Hepatocyte (in vitro differentiated cells): ENCODE results near the gene SND1. TPM values are rescaled to one million over a fixed set of nuclear protein-coding genes. Genes with fewer than 3 reads are reported as not detected.

Source experiments
- DNase-seq: peaks from one replicate; pipeline ENCODE4 v3.0.0-alpha.2; 2016; ENCODE audit warnings: low spot score
- H2AFZ ChIP-seq: fragments of 200-600 bp; sonication (generic); 2 replicates; pipeline ENCODE4 v1.6.0; 2016; ENCODE audit warnings: antibody characterized with exemption, mild to moderate bottlenecking
- H3K27ac ChIP-seq: fragments of 200-600 bp; sonication (generic); 2 replicates; pipeline ENCODE4 v1.5.1; 2016; ENCODE audit warnings: mild to moderate bottlenecking
- H3K27me3 ChIP-seq: fragments of 200-600 bp; sonication (generic); 2 replicates; pipeline ENCODE4 v1.6.1; 2016
- H3K36me3 ChIP-seq: fragments of 200-600 bp; sonication (generic); replicated peaks from 2 replicates; pipeline ENCODE4 v1.5.1; 2016; ENCODE audit warnings: low read depth; ENCODE audit not compliant: insufficient read depth
- H3K4me1 ChIP-seq: fragments of 200-600 bp; sonication (generic); 2 replicates; pipeline ENCODE4 v1.5.1; 2016; ENCODE audit warnings: mild to moderate bottlenecking, moderate library complexity; ENCODE audit not compliant: insufficient read depth
- H3K4me2 ChIP-seq: fragments of 200-600 bp; sonication (generic); 2 replicates; pipeline ENCODE4 v1.6.0; 2016
- H3K4me3 ChIP-seq: fragments of 200-600 bp; sonication (generic); 2 replicates; pipeline ENCODE4 v1.5.1; 2016; ENCODE audit warnings: mild to moderate bottlenecking
- H3K79me2 ChIP-seq: fragments of 200-600 bp; sonication (generic); 2 replicates; pipeline ENCODE4 v1.6.0; 2017; ENCODE audit warnings: mild to moderate bottlenecking
- H3K9me2 ChIP-seq: fragments of 200-600 bp; sonication (generic); replicated peaks from 2 replicates; pipeline ENCODE4 v1.6.0; 2017; ENCODE audit warnings: mild to moderate bottlenecking; ENCODE audit not compliant: insufficient read depth
- H3K9me3 ChIP-seq: fragments of 200-600 bp; sonication (generic); 2 replicates; pipeline ENCODE4 v1.5.1; 2016; ENCODE audit warnings: low read depth, mild to moderate bottlenecking
- H4K20me1 ChIP-seq: fragments of 200-600 bp; sonication (generic); 2 replicates; pipeline ENCODE4 v1.6.0; 2016; ENCODE audit warnings: mild to moderate bottlenecking; ENCODE audit not compliant: insufficient read depth, poor library complexity, severe bottlenecking
- CTCF ChIP-seq: fragments of 200-600 bp; sonication (generic); IDR thresholded peaks from 2 replicates; pipeline ENCODE4 v1.5.1; 2016; ENCODE audit warnings: antibody characterized with exemption, mild to moderate bottlenecking; ENCODE audit not compliant: poor library complexity
- EZH2 ChIP-seq: fragments of 200-600 bp; sonication (generic); IDR thresholded peaks from 2 replicates; pipeline ENCODE4 v1.6.1; 2016; ENCODE audit warnings: antibody characterized with exemption, mild to moderate bottlenecking, borderline replicate concordance
- EZH2phosphoT487 ChIP-seq: fragments of 200-600 bp; sonication (generic); IDR thresholded peaks from one replicate; pipeline ENCODE4 v1.6.1; 2018; ENCODE audit warnings: antibody characterized with exemption, mild to moderate bottlenecking, low read depth, moderate library complexity; ENCODE audit not compliant: unreplicated experiment, severe bottlenecking
- WGBS: methylation state at CpG from one replicate; pipeline ENCODE4 v1.1.6; 2016; ENCODE audit warnings: low lambda C conversion rate; ENCODE audit errors: missing lambda C conversion rate; 5-methylcytosine and 5-hydroxymethylcytosine counted together
- polyA plus RNA-seq: library from polyadenylated mRNA; unstranded; fragments of >200 nt; fragmentation: Nextera tagmentation; extraction: Ambion mirVana; gene quantifications from 2 replicates; pipeline ENCODE4 v1.2.1, GENCODE V29; 2016
- total RNA-seq: library from RNA; depleted of rRNA; stranded (reverse); fragments of >200 nt; gene quantifications from 2 replicates; pipeline ENCODE4 v1.2.3, GENCODE V29; 2014

The SND1 gene
- total and polyA plus RNA-seq, 2 experiments from 2014 or later: 141 to 200 TPM

- Histone ChIP-seq H3K9me2 (no peaks in the 10 kb centered on the region), H2AFZ (no peak overlapping the region), H3K4me1 (no peaks in the 10 kb centered on the region), H3K4me3 (no peak overlapping the region), H3K4me2 (no peak overlapping the region), H3K27ac (no peak overlapping the region), H3K27me3 (no peaks in the 10 kb centered on the region), H3K36me3 (no peaks in the 10 kb centered on the region), H4K20me1 (peaks cover 23% of the 10 kb centered on the region), H3K79me2 (peaks cover 86% of the 10 kb centered on the region), H3K9me3 (no peaks in the 10 kb centered on the region)
- no peak for DNase-seq
- no peak for TF ChIP-seq EZH2
- TF ChIP-seq EZH2phosphoT487: no peak
- no peak for TF ChIP-seq CTCF
- WGBS: 91% methylated on average over 6 of the region's 6 CpGs
Observed at GRCh38 chr7:127791446-127792189, 139.6 kb downstream of the SND1 start.

- H3K27me3 ChIP-seq: no peaks in the 10 kb centered on the region
- no peaks in the 10 kb centered on the region for H3K36me3 ChIP-seq
- H3K4me3 ChIP-seq: no peak overlapping the region
- H2AFZ ChIP-seq: no peak overlapping the region
- no peaks in the 10 kb centered on the region for H3K9me3 ChIP-seq
- WGBS: 86% methylated on average over 5 of the region's 5 CpGs
- peaks cover 88% of the 10 kb centered on the region for H3K79me2 ChIP-seq
- H3K27ac ChIP-seq: no peak overlapping the region
- H3K4me2 ChIP-seq: no peak overlapping the region
- H4K20me1 ChIP-seq: peaks cover 23% of the 10 kb centered on the region
- peak; percentile 14 for DNase-seq
- no peaks in the 10 kb centered on the region for H3K4me1 ChIP-seq
- no peaks in the 10 kb centered on the region for H3K9me2 ChIP-seq
- TF ChIP-seq CTCF: peak; percentile 28
- no peak for TF ChIP-seq EZH2
Observed at GRCh38 chr7:127792528-127793342, 140.7 kb downstream of the SND1 start.

- Histone ChIP-seq H3K4me2 (no peak overlapping the region), H3K27ac (no peak overlapping the region), H2AFZ (no peak overlapping the region), H3K9me2 (no peaks in the 10 kb centered on the region), H3K27me3 (no peaks in the 10 kb centered on the region), H3K9me3 (no peaks in the 10 kb centered on the region), H4K20me1 (peaks cover 22% of the 10 kb centered on the region), H3K36me3 (no peaks in the 10 kb centered on the region), H3K79me2 (peaks cover 89% of the 10 kb centered on the region), H3K4me1 (no peaks in the 10 kb centered on the region), H3K4me3 (no peak overlapping the region)
- WGBS: 96% methylated on average over 4 of the region's 4 CpGs
- TF ChIP-seq CTCF (no peak), EZH2phosphoT487 (no peak), EZH2 (no peak)
- DNase-seq: no peak
Observed at GRCh38 chr7:127793582-127793981, 141.6 kb downstream of the SND1 start.
